Measurements from ENCODE around the gene QRFP. TPM values are rescaled to one million over a fixed set of nuclear protein-coding genes. Genes with fewer than 3 reads are reported as not detected.

QRFP gene
- total RNA-seq, 1 experiment from 2014 or later, result not detected

- Histone ChIP-seq H3K36me3 (ENCODE audit: control insufficient read depth in 1 of 2, insufficient read depth in 2 of 2, low read length in 2 of 2) (no peaks in the 10 kb centered on the region), H4K20me1 (ENCODE audit: insufficient read depth) (no peaks in the 10 kb centered on the region), H3K27me3 (ENCODE audit: insufficient read depth, low read length) (no peaks in the 10 kb centered on the region), H3K4me3 (replicated peaks in 1 of 2; ENCODE audit: low read depth in 1 of 2, low read length in 2 of 2) (no peak overlapping the region), H2AFZ (ENCODE audit: low read depth, low read length, poor library complexity, severe bottlenecking) (no peak overlapping the region), H3K9me3 (ENCODE audit: control insufficient read depth in 1 of 2, insufficient read depth in 1 of 2, low read depth in 1 of 2, low read length in 2 of 2) (no peaks in the 10 kb centered on the region), H3K27ac (ENCODE audit: low read depth, low read length) (no peak overlapping the region), H3K4me2 (ENCODE audit: low read length) (no peak overlapping the region), H3K79me2 (ENCODE audit: insufficient read depth, low read length) (no peaks in the 10 kb centered on the region), H3K9me2 (ENCODE audit: insufficient read depth) (no peaks in the 10 kb centered on the region), H3K4me1 (ENCODE audit: control insufficient read depth in 1 of 2, insufficient read depth in 2 of 2, low read length in 2 of 2) (peaks cover 29 to 32% of the 10 kb centered on the region in 2 experiments), H3K9ac (ENCODE audit: low read length) (no peak overlapping the region)
- POLR2A ChIA-PET, result no interaction called here
- DNase-seq (ENCODE audit: low read depth, low spot score) (no peak), ATAC-seq (no peak)
- no TSS peak for BruUV-seq (replicated peaks)
- TF ChIP-seq MAX (IDR thresholded peaks at IDR 0.05) (no peak), SRF (IDR thresholded peaks at IDR 0.05; ENCODE audit: low read depth) (no peak), TCF7L2 (IDR thresholded peaks at IDR 0.05; ENCODE audit: borderline replicate concordance, extremely low read depth, insufficient read depth, insufficient read length) (no peak), ZBTB33 (IDR thresholded peaks at IDR 0.05; ENCODE audit: extremely low read depth, insufficient replicate concordance, low read length) (no peak), REST (IDR thresholded peaks at IDR 0.05; ENCODE audit: low read depth) (no peak), SIN3A (IDR thresholded peaks at IDR 0.05; ENCODE audit: low read depth) (no peak), CBX3 (IDR thresholded peaks at IDR 0.05; ENCODE audit: low read depth) (no peak), ZNF274 (IDR thresholded peaks at IDR 0.05; ENCODE audit: low read depth, low read length) (no peak)
- CTCF ChIA-PET, result no interaction called here
- RAD21 ChIA-PET (ENCODE audit: low non-redundant PET in 1 of 2, low total read pairs in 2 of 2, uncharacterized antibody in 2 of 2, unreplicated experiment in 2 of 2), result no interaction called here
- intact Hi-C loops (cut with micrococcal nuclease), result no loop called here
Measured at GRCh38 chr9:130925050-130925678, 28.6 kb upstream of the QRFP start.
